Islet of Langerhans (tissue), 1 donor: ENCODE measurements around the gene DDB1.

Experiments
- FAIRE-seq: peaks from one replicate; lab custom pipeline; 2011; peaks lifted over from hg19 to GRCh38; lab: Jason Lieb, UNC

DDB1 gene

DNA sequence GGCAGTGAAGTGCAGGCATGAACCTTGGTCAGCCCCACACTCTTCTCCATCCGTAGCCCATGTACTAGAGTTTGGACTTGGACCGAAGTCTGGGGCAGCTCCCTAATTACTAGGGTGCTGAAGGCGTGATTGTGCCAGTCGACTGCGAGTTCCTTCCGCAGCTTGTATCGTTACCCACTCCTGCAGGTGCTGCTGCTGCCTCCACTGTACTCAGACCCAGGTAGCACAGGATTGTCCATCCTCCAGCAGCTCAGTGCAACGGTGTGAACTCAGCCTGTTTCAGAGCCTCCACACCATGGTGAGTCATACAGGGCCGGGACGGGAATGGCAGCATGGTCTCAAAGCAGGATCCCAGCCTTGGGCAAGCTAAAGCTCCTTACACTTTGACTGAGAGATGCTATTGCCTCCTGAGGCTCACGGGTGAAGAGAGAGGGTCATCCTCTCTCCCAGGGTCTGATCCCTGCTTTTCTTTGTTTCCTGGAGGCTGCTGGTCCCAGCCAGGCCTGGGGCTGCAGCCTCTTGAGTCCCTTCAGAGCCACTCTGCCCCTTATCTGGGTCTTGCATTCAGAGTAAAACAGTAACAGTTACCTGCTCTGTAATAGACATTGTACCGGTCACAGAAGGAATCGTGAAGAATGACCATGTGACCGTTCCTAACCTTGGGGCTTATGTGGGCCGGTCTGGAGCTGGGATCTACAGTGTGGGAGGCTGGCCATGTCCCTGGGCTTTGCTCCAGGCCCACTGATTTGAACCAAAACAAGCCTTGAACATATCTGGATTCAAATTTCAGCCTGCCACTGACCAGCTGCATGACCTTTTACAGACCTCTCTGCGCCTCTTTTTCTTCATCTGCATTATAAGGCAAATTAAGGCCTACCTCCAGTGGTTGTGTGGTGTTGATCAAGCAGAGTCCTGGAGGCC lies 1.8 kb upstream of the DDB1 start:
- no peak for FAIRE-seq

DNA sequence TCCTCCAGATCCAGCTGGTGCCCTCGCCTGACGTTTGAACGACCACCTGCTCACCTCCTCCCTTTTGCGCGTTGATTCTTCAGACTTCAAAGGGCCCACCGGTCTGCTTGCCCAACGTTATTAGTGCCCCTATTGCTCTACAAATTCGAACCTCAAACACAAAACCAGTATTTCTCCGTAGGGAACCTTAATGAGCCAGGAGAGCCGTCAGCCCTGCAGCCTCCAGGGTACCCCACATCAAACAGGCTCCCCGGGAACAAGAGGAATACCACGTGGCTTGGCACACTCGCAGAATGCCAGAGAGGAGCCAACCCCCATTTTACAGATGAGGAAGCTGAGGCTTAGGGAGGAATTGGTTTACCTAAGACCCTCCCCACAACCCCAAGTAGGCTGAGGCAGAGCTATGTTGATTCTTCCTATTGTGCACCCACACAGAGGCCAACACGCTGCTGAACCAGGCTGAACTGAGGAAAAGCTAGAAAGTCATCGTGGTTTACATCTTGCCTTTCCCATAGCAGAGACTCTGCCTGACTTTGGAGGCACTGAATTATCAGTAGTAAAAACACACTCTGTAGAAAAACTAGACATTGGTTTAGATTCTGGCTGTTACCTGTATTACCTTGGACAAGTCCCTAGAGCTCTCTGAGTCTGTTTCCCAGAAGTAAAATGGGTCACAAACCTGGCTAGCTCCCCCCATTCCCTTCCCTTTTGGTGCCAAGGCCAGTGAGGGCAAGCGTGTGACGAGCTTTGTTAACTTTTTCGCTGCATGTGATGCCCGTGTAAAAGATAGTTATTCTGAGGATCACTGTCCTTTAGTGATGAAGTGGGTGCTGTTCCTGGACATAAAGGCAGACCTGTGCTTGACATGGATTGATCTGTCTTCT lies 887 bp upstream of the DDB1 start:
- FAIRE-seq: no peak

DNA sequence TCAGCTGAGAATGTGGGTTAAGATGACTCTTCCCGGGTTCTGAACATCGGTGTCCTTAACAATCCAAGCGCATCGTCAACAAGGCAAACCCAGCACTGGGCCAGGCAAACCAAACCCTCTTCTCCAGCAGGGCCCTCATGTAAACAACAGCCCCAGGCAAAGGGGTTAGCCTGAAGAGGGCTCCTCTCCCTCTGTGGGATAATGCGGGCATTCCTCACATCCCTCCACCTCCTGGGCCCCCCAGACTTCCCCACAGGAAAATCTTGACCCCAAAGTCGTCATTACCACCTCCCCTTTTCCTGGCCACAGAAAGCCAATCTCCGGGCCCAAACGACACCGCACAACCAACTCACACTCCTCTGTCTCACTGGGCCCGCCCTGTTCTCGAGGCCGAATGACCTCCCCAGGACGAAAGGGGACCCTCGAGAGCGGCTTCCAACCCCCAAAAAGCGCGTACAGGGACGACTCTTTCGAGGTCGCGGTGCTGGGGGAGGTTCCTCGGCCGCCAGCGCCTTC lies 566 bp downstream of the DDB1 start:
- no peak for FAIRE-seq

DNA sequence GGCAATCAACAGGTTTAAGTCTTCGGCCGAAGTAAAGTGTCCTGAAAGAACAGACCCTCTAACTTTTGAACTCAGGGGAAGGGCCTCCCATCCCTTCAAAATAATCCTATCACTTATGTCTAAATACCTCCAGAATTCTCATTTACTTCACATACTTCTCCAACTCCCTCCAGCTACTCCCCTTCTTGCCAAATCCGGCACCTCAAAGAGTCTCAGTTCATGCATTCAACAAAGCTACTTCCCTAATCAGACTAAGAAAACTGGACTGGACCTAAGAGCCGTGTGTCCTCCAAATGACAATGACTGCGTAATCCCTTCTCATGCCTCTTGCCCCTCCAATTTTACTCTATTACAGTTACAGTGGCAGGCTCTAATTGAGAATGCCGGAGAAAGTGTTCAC lies 1.3 kb downstream of the DDB1 start:
- no peak for FAIRE-seq

DNA sequence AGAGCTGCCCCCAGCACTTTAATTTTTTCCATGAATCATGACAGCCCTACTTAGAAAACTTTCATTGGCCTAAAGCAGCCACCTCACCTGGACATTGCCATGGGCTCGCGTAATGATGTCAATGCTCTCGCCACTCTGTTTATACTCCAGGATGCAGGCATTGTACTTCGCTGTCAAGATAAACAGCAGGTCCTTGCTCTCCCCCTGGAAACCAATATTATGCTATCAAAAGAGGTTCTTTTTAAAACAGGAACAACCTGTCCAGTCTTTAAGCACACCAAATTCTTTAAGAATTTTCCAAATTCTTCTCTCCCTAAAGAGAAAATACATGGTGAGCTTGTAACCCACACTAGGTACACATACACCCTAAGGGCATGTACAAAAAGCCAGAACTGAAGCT lies 3.0 kb downstream of the DDB1 start:
- FAIRE-seq: no peak

DNA sequence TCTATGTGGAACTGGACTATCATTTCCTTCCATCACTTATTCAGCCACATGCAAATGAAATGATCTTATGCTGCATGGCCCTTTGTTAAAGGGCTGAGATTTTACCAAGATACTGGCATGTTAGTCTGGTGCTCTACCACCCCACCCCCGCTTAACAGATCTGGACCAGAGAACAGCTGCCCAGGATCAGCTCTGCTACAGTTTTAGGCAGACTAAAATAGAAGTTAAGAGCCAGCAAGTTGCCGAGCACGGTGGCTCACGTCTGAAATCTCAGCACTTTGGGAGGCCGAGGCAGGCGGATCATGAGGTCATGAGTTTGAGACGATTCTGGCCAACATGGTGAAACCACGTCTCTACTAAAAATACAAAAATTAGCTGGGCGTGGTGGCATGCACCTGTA lies 4.6 kb downstream of the DDB1 start:
- FAIRE-seq: no peak

DNA sequence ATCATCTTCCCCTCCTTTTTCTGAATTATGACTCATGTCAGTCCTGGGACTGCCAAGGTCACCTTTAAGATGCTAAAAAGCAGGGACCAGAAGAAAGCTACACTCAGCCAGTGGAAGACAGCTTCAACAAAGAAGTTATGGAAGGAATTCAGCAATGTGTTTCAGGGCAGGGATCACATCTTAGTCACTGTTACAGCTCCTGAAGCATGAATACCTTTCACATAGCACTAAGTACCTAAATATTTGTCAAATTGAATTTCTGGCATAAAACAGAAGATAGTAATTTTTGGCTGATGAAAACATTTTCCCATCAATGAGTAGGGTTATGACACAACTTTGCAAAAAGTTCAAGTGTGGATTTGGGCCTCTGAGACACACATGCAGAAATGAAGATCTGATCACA lies 5.2 kb downstream of the DDB1 start:
- no peak for FAIRE-seq

DNA sequence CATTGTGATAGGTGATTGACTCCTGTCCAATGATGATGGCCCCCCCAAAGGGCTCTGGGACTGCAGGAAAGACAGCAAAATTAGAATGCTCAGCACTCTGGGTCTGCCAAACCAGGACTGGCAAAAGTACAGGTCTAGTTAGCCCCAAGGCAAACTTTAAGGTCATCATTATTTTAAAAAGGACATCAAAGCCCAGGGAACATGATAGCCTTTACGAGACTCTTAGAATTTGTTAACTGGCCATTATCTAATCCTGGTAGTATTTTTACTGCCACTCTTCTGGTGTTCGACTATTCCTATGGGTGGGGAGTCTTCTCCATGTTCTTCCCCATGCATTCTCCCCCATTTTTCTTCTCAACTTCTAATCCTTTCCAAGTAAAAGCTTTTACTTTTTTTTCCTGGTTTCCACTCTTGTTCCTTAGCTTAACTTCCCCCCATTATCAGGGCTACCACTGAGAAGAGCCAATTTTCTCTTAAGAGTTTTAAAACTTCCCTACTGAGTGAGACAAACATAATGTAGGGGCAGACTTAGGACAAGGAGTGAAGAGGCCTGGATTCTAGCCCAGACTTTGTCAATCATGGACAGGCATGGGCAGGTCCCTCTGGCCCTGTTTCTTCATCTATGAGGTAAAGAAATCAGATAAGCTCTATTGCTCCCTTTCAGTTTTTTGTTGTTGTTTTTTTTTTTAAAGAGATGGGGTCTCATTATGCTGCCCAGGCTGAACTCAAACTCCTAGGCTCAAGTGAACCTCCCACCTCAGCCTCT lies 7.1 kb downstream of the DDB1 start:
- FAIRE-seq: no peak

DNA sequence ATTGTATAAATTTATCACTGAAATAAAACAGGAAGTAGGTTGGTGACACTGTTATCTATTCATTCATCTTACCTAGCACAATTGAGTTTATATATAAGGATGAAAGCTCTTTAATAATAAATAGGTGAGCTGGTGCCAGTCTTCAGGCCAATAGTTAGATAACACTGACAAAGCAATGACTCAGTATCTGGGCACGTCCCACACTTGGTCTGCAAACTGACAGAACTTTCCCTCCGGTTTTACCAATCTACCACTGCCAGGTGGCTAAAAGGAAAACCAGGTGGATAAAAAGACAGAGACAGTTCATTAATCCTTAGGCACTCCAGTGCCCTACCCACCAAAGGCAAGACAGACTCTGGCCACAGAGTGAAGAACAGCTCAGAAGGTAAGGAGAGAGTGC lies 17.6 kb downstream of the DDB1 start:
- FAIRE-seq: no peak

DNA sequence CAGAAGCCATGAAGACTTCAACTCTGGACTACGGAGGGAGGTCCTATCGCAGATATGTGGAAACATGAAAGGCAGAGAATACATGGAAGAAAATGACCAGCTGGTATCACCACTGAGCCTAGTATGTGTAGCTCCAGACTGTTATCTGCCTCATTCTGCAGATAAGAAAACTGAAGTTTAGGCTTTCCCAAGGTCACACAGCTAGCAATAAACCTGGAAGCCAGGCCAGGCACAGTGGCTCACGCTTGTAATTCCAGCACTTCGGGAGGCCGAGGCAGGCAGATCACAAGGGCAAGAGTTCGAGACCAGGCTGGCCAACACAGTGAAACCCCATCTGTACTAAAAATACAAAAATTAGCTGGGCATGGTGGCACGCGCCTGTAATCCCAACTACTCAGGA lies 22.2 kb downstream of the DDB1 start:
- FAIRE-seq: no peak

DNA sequence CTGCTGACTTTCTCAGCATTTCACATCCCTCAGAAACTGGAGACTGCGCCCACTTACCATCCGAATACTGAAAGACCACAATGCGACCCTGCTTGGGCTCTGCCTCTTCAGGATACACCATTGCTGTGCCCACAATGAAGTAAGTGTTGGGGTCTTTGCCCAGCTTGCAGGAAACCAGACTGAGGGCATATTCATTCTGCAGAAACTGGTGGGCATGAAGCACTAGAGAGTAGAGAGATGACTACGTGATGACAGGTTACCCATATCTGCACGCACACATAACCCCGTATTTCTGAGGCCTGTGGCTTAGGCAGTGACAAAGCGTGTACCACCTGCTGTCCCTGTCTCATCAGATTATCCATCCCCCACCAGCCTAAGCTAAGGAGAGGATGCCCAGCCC lies 23.2 kb downstream of the DDB1 start:
- no peak for FAIRE-seq

DNA sequence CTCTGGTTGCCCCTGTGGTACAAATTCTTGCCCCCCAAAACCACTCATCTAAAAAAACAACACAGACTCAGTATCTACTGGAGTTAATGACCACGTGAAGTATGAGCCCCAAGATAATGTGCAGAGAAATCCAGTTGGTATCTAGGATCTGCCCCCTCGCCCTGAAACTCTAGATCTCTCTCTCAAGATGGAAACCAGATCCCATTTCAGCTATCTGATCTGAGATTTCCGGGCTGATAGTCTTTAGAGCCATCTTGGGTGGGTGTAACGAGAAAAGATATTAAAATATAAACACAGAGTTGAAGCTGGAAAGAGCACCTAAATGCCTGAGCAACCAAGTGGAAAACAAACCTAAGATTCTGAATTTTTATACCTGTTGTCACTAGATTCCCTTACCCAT lies 23.8 kb downstream of the DDB1 start:
- FAIRE-seq: no peak

DNA sequence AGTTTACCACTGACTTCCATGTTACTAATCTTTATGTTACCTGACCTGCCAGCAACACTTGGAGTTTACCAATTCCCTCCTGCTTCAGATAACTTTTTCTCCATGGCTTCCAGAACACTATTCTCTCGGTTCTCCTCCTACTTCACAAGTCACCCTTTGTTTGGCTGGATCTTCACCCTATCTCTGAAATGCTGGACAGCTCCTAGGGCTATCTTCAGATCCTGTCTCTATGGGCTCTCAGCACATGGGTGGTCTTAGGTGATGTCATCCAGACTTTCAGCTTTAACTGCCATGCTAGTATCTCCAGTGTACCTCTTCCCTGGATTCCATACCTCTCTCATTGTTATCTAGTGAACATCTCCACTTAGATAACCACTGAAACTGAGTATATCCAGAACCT lies 25.6 kb downstream of the DDB1 start:
- FAIRE-seq: no peak

DNA sequence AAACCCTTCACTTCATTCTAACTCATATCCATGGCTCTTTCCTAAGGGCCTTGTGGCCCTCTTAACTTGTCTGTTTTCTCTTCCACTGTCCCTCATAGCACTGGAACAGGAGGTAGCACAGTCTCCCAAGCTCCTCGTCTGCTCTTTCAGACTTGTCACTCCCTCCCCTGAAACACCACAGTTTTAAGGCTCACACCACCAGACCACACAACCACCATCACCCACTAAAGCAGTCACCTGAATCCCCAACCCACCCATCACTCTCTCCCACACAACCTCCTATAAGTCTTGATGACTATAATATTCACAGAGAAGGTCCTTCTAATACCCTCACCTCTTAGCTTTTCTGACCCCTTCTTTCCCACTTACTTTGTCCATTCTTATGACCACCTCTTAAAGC lies 26.7 kb downstream of the DDB1 start:
- FAIRE-seq: no peak

DNA sequence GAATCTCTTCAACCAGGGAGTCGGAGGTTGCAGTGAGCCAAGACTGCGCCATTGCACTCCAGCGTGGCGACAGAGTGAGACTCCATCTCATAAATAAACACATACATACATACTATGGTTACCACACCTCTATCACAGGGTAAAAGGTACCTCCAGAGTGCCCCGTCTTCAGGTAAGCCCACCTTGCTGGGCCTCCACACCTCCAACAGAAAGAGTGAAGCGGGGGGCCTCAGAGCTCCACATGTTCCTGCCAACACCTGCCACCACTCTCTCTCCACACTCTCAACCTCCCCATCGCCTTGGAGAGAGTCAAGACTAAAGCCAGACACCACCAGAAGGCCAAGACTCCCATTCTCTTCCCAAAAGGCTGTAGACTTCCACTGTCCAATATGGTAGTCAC lies 27.5 kb downstream of the DDB1 start:
- FAIRE-seq: no peak

DNA sequence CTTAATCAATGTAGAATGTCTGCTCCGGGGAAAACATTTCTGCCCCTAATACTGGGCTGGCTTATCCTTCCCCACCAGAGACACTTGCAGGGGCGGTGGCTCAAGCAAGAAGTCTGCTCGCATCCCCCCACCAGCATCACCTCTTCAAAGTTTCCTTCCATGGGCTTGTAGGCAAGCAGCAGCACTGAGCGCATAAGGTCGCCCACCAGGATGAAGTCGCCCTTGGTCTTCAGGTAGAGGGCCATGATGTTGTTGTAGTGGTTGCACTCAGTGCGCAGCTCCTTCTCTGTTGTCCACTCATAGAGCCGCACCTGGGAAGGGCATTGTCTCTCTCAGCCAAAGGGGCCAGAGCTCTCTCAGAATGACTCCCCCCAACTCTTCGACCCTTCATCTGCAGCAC lies 29.2 kb downstream of the DDB1 start:
- FAIRE-seq: no peak

DNA sequence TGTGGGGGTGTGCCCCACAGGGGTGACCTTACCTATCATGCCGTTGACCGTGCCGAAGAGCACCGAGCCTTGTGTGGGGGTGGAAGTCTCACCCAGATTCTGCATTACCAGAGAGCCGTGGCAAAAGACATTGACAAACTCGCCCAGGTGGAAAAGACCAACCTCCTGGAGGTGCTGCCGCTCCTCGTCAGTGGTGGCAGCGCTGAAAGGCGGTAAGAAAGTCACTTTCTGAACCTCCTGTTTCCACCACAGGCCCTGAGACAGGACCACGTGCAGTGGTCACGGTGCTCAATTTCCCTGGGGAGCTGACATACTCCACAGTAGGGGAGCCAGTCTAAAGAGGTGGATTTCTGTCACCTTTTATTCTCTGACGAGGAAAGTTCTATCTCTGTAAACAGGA lies 30.4 kb downstream of the DDB1 start:
- no peak for FAIRE-seq

DNA sequence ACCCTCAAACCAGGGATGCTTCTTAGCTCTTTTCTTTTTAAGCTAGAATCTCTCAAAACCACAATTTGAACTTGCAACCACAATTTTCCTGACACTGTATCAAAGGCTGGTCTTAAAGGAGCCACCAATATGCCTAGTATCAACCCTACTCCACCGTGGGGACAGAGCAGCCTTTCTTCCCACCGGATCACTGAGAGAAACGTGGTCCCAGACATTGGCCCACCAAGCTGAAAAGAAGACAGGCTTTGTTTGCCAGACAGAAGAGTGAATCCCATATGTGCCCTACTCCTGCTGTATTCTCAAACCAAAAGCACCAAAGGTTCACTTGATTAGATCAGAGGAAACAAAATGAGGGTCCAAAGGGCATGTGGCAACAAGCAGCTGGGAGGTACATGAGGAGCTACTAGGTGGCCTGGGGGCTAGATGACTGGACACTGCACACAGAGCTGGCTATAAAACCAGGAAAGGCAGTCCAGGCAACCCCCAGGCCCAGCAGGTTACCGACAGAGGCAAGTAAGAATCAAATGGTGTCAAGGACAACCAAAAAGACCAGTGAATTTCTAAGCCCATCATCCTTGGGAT lies 34.2 kb downstream of the DDB1 start:
- FAIRE-seq: no peak

DNA sequence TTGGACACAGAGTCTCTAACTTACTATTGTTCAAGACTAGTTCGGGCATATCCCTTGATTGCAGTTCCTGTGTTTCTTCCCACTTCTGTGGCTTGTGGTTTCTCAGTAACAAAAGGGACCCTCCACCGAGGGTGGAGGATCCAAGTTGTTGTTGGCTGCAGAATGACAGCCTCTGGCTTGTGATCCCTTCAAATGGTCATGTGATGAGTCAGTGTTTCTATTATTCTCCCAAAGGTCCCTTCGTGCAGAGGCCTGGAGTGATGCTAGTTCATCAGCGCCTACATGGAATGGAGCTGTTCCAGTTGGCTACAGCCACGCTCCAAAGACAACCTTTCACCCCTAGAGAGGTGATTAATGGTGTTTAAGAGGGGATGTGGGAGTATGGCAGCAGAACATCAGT lies 35.2 kb downstream of the DDB1 start:
- no peak for FAIRE-seq

DNA sequence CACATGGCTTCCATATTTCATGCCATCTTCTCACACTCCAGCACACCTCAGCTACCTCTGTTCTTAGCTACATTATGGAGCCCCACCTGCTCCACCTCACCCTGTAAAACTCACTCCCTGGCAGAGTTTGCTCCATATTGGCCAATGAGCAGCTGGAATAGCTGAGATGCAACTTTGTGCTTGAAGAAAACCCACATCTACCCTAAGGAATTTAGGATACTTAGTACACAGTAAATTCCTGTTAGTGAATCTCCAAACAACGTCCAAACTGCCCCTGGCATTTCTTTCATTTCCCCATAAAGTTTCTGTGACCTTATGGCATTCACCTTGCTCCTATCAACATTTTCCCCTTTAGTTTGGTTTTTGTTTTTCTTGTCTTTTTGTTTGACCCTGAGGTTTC lies 35.6 kb downstream of the DDB1 start:
- FAIRE-seq: no peak

DNA sequence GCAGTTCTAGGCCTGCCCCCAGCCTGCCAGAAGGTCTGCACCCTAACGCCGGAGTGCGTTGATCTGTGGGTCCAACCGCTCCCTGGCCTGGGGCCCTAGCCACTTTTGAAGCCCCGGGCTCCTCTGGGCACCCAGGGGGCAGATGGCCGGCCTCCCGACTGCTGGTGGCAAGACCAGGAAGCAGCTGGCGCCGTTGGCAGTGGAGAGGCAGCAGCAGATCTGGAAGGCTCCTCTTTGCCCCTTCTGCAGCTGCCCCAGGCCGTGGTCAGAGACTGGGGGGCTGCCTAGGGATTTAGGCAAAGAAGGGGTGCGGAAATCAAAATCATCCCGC lies 37.3 kb downstream of the DDB1 start:
- no peak for FAIRE-seq
